Occipital lobe (tissue), 2 donors: ENCODE data around the gene XPO6. TPM values are rescaled to one million over a fixed set of nuclear protein-coding genes. Genes with fewer than 3 reads are reported as not detected.
"Not testable (repeated sequence)": the region's sequence is repeated elsewhere in the genome, so short reads cannot be mapped to it uniquely, and the experiment has no call there.

ENCODE experiments used
- DNase-seq: peaks from one replicate; lab custom pipeline; 2025; lab: John Stamatoyannopoulos, UW
- total RNA-seq: library from RNA; depleted of rRNA; stranded (reverse); fragments of >200 nt; gene quantifications from one replicate; pipeline ENCODE4 v1.2.3, GENCODE V29; 2014

XPO6 gene
- total RNA-seq, 1 donor from 2014 or later: 66.4 TPM

DNA sequence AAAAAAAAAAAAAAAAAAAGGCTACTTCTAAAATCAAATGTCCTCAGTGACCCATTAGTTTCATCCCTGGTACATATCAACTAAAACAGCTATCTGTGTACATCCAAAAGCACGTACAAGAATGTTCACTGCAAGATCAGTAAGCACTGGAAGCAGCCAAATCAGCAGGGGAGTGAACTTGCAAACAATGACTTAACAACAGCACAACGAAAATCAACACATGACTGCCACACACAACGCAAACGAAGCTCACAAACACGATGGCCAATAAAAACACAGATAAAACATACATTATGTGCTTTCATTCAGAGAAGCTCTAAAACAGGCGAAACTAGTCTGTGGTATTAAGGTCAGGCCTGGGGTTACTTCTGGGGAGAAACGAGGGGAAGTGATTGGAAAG, 60.6 kb downstream of the XPO6 start:
- DNase-seq: no peak

DNA sequence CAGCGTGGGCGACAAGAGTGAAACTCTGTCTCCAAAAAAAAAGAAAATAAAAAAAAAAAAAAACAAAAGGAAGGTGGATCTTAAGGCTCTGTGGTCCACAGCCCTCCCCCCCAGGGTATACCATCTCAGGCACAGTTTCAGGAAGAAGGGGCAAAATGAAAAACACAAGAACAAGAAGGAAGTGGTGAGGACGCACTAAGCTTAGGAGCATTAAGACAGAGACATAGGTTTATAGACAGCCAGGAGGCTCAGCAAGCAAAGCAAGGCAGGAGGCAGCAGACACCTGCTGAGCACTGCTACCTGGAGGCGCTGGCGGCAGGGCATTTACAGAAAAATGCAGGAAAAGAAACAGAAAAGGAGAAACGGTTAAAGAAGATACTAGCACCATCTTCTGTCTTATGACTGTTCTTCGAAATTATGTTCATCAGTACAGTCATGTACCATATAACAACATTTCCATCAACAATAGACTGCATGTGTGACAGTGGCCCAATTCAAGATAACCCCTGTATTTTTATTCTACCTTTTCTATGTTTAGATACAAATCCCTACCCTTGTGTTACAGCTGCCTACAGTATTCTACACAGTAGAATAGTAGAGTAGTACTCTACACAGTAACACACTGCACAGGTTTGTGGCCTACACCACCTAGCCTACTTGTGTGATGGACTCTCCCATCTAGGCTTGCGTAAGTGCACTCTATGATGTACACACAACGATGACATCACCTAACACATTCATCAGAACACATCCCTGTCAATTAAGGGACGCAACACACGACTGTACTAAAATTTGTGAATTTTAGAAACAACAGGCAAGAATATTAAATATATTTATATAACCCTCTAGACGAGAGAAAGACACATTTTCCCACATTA, 62.5 kb downstream of the XPO6 start:
- no peak for DNase-seq

DNA sequence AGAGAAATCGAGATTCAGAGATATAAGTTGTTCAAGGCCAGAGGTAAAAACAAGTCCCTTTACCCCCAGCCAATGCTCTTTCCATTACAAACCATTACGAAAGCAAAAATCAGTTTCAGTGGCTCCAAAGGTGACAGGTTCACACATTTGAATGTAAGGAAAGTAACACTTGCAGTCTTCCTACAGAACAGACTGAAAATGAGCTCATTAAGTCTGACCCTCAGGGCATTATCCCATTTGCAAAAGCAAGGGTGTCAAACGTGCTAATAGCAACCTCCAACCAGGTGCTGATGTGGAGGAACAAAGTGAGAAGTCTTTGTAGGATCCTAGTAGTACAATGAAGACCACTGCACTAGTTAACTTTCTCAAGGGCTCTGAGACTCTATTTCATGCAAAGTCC, 65.2 kb downstream of the XPO6 start:
- DNase-seq: no peak

DNA sequence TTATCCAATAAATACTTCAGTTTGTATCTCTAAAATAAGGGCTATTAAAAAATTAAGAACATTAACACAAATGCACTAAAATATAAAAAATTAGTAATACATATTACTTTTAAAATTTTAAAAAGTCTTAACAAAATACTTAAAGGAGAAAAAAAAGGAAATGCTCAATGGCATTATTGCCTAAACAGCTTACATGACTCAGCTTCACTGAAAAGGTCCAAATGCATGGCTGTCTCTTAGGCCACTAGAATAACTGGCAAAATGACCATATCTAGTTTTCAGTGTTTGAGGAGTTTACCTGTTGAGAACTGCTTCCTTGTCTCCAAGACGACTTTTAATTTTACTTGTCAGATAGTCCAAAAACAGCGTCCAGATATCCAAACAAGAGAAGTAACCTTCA, 66.0 kb downstream of the XPO6 start:
- no peak for DNase-seq

DNA sequence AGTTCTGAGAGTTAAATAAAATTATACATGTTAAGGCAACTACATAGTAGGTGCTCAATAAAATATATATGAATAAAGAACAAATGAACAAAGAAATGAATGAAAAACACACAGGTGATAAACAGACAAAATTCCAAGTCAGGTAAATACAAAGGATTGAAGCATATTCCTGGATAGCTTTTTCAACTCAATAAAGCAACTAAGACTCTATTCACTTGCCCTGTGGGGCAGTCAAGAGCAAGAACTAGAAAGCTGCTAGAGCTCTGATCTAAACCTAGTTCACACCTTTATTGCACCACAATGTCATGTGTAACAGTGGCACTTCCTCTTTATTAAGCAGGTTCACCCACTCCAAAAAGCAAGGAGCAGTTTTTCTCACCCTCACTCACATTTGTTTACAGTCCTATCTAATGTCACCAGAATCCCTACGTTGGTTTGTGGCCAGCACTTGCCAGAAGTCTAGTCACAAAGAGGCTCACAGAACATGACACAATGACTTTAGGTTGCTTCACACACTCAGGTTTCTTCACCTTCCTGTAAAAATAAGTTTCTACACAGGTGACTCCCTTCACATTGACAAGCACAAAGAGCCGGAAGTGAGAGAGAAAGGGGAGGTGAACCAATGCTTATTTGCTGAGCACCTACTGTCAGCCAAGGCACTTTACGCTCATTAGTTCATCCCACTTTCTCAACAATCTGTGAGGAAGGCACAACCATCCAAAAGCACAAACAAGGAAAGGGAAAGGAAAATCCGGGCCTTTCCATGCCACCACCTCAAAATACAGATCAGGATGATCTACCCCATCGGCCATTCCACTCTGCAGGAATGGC, 70.8 kb downstream of the XPO6 start:
- DNase-seq: no peak

DNA sequence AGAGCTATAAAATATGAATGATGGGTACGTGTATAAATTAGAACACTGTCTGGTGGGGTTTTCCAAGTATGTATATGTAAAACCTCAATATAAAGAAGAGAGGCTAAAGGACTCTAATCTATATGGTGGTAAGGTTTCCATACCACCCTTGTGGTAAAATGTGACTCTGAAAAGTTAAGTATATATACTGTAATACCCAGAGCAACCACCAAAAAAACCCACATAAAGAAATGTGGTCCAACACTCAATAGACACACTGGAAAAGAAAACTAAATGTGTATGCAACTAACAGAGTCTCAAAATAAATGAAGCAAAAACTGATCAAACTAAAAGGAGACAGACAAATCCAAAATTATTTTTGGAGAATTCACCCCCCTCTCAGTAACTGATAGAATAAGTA, 72.2 kb downstream of the XPO6 start:
- no peak for DNase-seq

DNA sequence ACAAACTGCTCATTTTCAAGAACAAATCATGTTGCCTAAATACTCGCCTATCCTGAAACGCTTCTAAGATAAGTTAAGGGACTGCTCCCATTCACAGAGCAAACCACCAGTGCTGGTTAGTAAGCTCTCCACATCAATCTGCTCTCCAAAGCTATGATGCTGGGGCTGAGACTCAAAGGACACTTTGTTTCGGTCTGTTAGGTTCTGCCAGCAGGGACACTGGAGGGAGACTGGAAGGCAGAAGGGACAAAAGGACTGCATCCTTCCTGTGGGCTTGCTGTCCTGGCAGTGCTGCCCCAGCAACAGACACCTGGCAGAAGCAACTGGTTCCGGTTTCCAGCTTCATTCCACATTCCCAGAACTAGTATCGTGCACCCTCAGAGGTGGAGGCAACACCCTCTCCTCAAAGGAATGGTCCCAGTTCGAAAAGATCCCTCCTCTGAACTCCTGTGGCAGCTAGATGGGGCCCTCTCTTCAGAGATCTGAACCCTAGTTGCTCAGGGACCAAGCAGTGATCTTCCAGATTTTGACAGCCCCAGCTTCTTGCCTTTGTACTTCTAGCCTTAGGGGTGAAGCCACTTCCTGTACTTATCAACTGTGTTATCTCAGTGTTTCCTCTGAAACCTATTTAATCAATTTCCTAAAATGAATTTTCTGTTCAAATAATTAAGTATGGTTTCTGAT, 74.9 kb downstream of the XPO6 start:
- no peak for DNase-seq

DNA sequence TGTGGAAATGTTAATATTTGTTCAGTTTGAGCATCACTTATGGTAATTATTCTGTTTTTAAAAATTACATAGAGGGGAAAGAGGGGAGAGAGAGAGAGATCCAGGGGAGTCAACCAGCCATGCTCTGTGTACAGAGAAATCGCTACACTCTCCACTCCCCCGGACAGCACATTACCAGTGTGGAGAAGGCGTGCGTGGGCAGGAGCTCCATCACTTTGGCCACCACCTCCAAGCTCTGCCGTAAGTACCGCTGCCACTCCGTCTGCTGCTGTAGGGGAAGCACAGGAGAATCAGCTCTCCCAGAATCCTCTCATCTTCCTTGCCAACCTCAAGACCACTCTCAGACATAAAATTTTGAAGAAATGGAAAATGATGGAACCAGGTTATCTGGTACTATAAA, 78.1 kb downstream of the XPO6 start:
- DNase-seq: no peak

DNA sequence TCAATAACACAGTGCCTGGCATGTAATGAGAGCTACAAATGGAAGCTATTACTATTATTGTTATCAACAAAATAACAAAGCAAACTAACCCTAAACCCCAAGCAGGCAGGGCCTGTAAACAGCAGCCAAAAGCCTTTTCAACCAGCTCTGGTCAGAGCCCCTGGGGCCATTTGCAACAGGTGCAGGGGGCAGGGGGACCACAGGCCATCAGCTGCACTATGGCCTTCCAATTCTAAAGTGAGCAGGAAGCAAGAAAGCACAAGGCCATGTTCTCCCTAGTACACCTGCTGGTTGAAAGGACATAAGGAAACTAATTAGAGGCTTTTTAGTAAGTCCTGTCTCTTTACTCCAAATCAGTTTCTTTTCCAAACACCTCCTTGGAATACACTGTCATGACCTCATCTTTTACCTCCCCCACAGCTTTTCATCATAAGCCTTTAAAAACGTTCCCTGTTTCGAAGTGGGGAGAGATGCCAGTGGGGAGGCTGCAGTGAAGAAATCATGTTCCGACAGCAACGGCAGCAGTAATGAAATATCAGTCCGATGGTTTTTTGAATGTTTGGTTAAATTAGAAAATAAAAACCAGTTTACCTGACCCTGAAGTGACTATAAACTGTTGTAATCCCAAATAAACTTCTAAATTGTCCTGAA, 79.9 kb downstream of the XPO6 start:
- no peak for DNase-seq

DNA sequence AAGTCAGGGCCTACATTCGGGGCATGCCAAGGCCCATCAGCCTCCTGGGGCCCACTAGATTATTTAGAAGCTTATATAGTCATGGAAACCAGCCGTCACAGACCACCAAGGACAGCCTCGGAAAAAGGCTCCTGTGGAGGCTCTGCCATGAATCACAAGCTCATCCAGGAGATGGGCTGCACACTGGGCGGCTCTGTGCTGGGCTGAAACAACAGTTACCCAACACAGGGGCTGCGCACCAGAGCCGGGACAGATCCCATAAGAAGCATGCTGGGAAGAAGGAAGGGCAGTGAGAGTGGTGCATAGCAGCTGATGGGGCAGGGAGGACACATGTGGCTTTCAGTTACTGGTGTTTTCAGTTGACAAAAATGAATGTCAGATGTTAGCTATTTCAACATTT, 80.6 kb downstream of the XPO6 start:
- DNase-seq: no peak

DNA sequence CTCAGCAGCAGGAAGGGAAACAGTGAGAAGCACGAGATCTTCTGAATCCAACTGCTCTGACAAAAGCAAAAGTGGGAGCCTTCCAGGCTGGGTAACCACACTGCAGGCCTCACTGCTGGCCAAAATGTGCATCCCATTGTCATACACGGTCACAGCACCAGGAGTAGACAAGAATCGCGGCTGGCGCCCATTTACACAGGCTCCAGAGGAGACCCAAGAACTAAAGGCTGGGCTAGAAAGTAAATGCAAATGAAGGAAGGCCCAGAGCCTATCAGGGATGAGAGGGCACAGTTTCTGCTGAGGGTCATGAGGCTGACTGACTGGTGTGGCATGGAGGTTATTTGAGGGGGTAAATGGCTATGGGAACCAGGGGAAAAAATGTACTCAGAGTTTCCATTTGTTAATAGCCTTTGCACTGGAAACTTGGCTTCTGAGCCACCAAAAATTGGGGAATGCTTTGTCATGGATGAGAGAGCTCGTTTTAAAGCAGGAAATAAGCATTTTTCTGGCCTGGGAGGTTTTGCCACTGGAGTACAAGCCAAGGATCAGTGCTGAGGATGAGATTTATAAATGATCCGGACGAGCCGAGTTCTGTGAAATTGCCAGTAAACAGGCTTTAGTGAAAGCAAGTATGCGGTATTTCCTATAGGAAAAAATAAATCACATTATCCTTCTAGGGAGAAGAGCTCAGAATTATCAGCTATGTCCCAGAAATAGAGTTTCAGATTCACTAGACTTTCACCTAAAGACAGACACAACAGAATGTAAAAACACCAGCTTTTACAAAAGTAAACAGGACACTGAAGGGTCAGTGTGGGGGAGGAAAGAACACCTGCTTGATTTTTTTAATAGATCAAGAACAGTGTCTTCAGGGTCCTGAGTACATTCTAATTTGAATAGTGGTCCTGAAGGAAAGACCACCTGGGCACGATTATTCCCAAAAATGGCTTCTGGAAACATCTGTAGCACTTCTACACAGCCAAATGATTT, 81.4 kb downstream of the XPO6 start:
- DNase-seq: no peak

DNA sequence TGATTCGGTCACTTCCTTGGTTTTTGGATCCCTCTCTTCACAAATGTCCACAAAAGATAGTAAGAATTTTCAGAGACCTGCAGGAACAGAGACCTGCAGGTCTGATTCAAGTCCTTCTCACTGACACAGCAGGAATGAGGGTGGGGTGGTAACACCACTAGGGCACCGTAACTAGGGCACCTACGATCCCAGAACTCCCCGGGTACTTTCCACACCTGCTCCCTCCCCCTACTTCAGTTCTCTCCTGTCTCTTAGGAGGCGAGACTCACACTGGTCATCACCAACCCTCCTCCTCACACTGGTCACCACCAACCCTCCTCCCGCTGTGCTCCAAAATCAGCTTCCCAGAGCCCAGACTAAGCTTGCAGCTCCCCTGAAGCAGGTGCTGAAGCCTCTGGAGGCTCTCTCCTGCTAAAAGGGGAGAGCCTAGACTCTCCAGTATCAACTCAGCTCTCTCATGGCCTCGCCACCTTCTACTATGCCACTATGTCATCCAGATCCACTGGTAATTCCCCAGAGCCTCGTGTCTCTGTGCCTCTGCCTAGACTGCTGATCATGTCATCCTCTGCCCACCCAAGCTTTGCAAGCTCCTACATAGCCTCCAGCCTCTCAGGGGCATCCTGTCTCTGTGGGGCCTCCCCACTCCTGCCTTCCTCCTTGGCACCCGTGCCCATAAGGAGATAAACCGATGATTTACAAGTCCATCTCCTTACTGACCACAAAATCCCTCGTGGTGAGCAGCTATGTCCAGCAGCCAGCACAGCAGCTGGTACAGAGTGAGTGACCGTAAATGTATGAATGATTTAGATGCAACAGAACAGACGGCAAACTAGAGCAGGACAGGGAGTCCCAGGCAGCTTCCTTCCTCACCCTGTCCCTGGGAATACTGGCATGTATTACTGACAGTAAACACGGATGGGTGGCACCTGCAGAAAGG, 84.8 kb downstream of the XPO6 start:
- DNase-seq: no peak

DNA sequence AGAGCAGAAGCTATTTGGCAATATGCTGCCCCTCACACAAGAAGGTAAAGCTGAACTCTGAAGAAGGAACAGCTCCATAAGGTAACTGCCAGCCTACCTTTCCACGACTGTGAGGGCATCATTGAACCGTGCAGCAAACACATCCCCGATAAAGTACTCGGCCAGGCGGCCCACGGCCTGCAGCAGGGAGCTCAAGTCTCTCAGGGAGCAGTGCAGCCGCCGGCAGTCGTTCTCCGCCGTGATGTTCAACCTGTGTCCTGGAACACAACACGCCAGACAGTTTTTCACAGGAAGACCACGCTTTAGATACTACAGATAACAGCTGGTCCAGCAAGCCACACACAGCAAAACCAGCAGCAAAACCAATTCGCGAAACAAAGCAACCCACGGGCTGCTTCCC, 86.2 kb downstream of the XPO6 start:
- no peak for DNase-seq

DNA sequence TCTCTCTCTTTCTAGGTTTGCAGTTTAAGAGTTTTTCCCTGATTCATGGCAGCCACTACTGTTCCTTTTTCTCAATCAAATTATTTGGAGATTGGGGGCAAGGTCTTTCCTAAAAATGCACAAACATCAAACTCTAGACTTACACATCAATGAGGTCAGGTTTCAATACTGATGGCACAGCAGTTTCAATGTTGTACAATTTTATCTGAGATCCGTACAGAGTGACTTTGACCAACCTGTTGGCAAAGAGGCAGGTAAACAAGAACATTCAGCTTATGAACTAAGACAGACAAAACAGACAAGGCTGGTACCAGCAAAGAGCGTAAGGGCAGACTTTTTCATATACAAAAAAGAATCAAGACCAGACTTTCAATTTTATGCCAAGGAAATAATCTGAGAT, 90.2 kb downstream of the XPO6 start:
- DNase-seq: no peak

DNA sequence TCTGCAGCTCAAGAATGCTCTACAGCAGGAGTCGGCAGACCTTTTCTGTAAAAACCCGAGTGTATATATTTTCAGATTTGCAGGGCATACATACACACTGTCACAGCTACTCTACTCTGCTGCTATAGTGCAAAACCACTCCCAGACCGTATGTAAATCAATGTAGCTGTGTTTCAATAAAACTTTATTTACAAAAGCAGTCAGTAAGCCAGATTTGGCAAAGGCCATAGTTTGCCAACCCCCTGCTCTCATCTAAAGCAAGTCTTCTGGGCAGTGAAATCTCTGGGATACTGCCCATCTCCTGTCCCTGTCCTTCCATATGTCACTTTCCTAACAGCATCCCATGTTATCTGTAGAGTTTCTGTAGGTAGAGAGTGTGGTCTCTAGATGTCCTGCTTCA, 91.0 kb downstream of the XPO6 start:
- DNase-seq: no peak

DNA sequence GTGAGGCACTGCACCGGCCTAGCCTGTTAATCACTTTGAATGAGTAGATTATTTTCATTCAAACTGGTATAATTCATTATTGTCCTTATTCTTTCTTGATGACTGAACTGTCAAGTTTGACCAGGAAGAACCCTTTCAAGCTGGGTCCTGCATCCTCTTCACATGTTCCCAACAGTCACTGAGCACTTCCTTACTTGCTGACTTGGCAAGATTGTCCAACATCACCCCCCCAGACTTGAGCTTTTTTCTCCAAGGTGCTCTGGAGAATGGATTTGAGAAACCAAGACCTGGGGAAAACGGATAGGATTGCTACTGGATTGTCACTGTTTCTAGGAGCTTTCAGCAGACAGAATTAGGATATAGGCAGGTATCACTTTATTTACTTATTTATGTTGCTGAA, 93.1 kb downstream of the XPO6 start:
- DNase-seq: no peak

DNA sequence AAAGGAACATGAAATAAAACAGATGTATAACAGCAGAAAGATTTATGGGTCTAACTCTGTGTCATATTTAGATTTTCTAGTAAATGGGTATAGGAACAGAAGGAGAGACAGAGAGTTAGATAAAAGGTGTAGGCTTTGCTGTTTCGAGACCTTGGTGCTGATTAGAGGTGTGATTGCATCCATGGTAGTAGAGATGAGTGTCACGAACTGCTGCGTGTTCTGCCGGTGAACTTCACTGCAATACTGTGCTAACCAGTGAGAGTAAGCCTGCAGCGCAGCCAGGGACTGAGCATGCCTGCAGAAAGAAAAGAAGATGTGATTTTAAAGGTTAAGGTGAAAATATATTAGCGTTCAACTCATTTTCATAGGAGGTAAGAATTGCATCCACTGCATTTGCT, 94.6 kb downstream of the XPO6 start:
- no peak for DNase-seq

DNA sequence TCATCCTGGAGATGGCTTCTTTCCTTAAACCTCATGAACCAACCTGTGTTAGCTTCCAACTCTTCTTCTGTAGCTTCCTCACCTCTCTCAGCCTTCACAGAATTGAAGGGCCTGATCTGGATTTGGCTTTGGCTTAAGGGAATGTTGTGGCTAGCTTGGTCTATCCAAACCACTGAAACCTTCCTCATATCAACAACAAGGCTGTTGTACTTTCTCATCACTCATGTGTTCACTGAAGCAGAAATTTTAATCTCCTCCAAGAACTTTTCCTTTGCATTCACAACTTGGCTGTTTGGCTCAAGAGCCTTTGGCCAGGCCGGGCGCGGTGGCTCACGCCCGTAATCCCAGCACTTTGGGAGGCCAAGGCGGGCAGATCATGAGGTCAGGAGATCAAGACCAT, 95.9 kb downstream of the XPO6 start:
- DNase-seq: not testable (repeated sequence)

DNA sequence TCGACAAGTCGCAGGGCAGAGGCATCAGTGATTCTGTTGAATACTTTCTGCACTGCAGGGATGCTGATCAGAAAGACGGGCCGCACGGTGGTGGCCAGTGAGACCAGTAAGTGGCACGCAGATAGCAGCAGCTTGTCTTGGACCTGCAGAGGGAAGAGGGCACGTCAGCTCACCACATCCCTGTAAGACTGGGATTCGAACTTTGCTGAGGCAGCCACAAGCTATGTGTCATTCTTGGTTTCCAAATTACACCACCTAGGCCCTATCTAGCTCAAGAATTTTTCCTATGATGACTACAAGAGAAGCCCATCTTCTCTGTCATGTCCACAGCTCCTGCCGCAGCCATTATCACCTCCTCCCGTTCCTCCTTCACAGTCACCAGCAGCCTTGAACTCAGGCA, 98.9 kb downstream of the XPO6 start:
- DNase-seq: no peak
